H1 (cell line): ENCODE results near the gene CD72. TPM values are rescaled to one million over a fixed set of nuclear protein-coding genes. Genes with fewer than 3 reads are reported as not detected.
A peak's percentile ranks its signal among the peaks of the same experiment; 100 is the strongest.

Source experiments
- CBX5 ChIP-seq: fragments of 300-800, 300-1000 bp; sonication (generic); IDR thresholded peaks from 2 replicates; pipeline ENCODE4 v1.7.1; 2016; ENCODE audit warnings: antibody characterized with exemption, low read length, low read depth
- EGR1 ChIP-seq: IDR thresholded peaks from 2 replicates; pipeline ENCODE4 v1.6.1; 2011; ENCODE audit warnings: low read depth, low read length, borderline replicate concordance
- SIN3A ChIP-seq, 2 experiments: IDR thresholded peaks in 1 of 2; conservative IDR thresholded peaks in 1 of 2; 2 replicates each; pipeline ENCODE4 v1.6.1; 2011 to 2012; ENCODE audit warnings: low read length in 2 of 2, improper control_type of control experiment in 1 of 2, low read depth in 1 of 2, mild to moderate bottlenecking in 1 of 2
- polyA plus RNA-seq, 7 experiments: library from polyadenylated mRNA; depleted of rRNA in 3 of 7; stranded (reverse) in 5 of 7; unstranded in 2 of 7; fragments of >200 nt in 5 of 7; fragments of 200-250 nt in 2 of 7; gene quantifications; 1 replicate in 5 of 7; 2 replicates in 1 of 7; 4 replicates in 1 of 7; pipeline versions ENCODE4 v1.2.1 to v1.2.3, GENCODE V29; 2011 to 2013; ENCODE audit warnings: missing spikeins in 2 of 7, mixed read lengths in 2 of 7
- total RNA-seq: library from RNA; stranded (reverse); fragmentation: NEBNext Ultra II Directional; extraction: Animal tissue kit (Norgen Biotek cat#: 25700); gene quantifications from 2 replicates; pipeline ENCODE4 v1.2.1, GENCODE V29; 2021

CD72 gene
- total and polyA plus RNA-seq, 2 of the 8 experiments (the other 6 are each of a cell fraction or from before 2014, with no cell fraction given) = 4.0 to 4.5 TPM

DNA sequence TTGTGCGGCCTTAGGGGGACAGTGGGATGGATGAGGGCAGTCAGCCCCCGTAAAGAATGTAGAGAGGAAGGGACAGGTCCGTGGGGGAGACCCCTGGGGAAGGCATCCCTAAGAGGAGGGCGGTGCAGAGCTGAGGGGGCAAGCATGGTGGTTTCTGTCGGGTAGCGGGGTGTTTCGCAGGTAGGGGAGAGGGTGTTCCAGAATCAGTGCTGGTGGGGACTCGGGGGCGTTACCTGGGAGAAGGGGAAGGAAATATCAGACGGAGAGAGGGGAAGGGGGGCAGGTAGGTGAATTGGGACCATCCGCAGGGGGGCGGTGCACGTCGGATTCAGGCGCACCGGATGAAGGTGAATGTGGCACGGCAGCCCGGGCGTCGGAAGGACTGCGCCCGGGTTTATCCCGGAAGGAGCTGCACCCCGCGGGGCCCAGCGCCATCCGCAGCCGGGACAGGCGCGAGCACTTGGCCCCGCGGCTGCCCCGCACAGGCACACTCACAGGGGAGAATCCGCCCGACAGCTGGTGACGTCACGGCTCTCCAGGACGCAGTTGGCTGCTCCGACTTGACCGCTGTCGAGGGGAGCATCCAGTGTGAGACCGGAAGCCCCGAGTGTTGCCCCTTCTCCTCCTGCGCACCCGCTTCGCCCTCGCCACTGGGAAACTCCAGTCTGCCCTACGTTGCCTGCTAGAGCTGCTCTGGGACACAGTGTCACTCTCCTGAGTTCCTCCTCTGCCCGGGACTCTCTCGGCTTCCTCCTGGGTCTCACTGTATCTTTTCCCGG, 1.3 kb downstream of the CD72 start (continued):
- TF ChIP-seq CBX5 (no peak), SIN3A (conservative IDR thresholded peaks at IDR 0.05 in 1 of 2, IDR thresholded peaks at IDR 0.05 in 1 of 2; ENCODE audit: low read depth in 1 of 2, low read length in 2 of 2) (peak in 1 of 2 experiments; percentile 50; a peak in 1 of 4 replicates), EGR1 (no peak)
